CD4-positive, alpha-beta T cell treated with Interferon alpha-2 for 1 hour (primary cell): ENCODE results near the gene PIGN.
A peak's percentile ranks its signal among the peaks of the same experiment; 100 is the strongest.
"Not testable (repeated sequence)": the region's sequence is repeated elsewhere in the genome, so short reads cannot be mapped to it uniquely, and the experiment has no call there.

Source experiments
- DNase-seq, 2 donors: peaks; one replicate each; pipeline ENCODE4 v3.0.0-alpha.2; 2020 to 2022

Gene PIGN

DNA sequence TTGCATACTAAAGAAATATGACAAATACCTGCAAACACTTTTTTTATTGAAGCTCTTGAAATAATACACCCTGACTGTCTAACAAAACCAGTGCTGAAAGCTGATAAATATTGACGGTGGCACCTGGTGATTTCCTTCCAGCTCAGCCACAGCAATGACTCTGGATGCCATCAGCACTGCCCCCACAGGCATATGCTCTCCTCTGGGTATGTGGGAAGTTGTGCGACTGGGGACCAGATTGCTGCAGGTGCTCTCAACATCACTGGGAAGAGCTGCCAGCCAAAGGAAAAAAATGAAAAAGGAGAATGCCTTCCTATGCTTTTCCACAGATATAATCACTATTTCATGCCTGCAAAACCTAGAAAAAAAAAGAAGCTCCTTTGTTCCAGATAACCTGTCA, 141.5 kb downstream of the PIGN start:
- no peak for DNase-seq

DNA sequence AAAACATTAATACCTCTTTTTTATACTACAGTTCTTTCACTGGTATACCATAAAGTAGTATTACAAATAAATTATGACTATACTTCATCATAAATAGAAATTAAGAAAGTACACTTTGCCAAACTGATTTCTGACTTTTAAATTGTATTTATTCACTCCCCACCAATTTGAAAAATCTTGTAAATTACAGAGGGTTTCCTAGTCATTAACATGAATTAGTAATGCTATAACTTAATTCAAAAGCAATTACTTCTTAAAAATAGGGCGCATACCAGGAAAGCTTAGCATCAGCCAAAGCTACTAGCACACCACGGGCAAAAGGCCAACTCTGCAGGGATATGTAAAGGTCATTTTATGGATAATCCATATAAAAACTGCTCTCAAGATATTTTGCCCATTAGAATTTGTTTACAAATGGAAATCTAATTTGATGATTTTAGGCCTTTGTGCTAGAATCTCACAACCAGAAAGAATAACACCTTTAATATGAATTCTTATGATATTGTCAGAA, 142.3 kb downstream of the PIGN start:
- DNase-seq: no peak

DNA sequence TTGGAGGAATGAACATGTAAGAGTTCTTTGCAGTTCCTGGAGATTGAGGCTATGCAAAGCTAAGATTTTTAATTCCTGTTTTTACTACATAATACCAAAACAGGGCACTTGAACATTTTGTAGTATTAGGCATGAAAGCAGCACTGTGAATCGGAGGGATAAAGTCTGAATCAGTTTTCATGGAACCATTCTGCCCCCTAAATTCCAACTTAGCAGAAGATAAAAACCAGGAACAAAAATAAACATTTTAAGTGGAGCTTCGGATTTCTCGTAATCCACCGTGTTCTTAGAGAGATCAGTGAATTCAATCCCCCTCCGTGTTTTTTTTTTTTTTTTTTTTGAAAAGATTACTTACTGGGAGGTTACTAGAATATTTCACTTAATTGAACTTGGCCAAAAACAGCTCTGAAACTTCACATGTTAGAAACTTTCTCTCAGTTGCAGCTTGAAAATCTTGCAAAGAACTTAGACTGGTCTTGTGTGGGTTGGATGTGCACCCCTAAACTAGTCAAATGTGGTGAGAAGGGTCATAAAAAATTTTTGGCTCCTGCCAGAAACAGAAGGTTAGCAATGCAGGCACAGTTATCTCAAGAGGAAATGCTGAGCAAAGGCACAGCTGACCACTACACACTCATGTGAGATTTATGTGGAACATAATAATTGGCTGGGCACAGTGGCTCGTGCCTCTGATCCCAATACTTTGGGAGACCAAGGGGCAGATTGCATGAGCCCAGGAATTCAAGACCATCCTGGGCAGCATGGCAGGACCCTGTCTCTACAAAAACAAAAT, 148.7 kb downstream of the PIGN start:
- no peak for DNase-seq

DNA sequence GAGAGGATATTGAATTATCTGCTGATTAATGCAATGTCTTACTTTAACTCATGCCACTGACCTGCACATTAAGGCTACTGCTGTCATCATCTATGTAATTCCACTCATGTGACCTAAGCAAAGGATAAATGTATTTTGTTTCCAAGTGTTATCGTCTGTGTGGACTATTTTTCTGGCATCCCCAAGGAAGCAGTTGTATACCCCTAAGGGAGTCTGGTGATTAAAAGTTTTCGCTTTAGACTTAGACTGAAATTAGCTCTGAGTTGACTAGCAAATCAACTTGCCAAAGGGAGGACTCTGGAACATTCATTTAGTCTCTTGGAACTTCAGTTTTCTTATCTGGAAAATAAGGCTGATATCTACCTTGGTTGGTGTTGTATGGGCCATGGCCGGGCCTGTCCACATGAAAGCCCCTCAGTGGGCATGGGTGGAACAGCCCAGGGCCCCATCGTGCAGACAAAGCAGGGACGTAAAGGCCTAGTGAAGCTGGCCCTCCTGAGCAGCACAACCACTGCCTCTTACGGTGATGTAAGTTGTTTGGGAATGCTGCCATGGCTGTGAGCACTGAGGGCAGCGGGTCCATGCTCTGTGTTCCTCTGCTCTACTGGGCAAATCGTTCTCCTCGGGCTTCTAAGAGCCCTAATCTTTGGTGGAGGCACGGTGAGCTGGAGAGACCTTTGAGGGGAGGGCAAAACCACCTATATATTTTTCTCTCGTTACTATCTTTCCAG, 149.7 kb downstream of the PIGN start:
- no peak for DNase-seq

DNA sequence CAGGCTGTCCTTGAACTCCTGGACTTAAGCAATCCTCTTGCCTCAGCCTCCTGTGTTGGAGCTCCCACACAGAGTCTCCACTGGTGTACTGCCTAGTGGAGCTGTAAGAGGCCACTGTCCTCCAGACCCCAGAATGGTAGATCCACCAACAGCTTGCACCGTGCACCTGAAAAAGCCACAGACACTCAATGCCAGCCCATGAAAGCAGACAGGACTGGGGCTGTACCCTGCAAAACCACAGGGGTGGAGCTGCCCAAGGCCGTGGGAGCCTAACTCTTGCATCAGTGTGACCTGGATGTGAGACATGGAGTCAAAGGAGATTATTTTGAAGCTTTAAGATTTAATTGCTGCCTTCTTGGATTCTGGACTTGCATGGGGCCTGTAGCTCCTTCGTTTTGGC, 152.6 kb downstream of the PIGN start:
- DNase-seq: not testable (repeated sequence)

DNA sequence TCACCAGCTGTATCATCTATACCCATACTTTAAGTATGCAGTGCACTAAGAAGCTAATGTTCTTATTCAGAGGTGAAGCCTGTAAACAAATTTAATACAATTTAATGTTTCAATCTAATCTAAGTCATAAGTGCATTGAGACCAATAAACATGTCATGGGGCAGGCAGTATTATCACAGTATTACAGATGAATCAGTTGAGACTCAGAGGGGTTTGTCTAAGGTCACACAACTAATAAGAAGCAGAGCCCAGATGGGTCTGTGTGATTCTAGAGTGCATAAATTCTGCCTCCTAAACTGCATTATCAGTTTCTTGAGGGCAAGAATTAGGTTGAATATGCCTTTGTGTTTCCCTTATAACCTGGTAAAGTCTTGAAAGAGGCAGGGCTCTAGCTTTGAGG, 153.1 kb downstream of the PIGN start:
- no peak for DNase-seq

DNA sequence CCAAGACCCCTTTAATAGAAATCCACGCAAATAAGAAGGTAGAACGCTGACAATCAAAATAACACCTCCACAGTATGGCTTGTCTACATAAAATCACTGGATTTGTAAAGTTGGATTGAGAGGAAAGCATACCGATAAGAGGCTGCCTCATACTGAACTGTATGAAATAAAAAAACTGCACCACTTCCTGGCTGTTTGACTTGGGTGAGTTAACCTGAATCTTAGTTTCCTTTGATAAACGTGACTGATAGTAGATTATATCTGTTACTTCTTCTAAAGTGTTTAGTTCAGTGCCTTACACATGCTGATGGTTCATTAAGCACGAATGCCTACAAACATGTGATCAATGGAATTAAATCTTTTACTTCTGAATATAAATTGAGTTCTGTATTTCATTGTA, 153.6 kb downstream of the PIGN start:
- peak in 1 of 2 donors; percentile 20 for DNase-seq

DNA sequence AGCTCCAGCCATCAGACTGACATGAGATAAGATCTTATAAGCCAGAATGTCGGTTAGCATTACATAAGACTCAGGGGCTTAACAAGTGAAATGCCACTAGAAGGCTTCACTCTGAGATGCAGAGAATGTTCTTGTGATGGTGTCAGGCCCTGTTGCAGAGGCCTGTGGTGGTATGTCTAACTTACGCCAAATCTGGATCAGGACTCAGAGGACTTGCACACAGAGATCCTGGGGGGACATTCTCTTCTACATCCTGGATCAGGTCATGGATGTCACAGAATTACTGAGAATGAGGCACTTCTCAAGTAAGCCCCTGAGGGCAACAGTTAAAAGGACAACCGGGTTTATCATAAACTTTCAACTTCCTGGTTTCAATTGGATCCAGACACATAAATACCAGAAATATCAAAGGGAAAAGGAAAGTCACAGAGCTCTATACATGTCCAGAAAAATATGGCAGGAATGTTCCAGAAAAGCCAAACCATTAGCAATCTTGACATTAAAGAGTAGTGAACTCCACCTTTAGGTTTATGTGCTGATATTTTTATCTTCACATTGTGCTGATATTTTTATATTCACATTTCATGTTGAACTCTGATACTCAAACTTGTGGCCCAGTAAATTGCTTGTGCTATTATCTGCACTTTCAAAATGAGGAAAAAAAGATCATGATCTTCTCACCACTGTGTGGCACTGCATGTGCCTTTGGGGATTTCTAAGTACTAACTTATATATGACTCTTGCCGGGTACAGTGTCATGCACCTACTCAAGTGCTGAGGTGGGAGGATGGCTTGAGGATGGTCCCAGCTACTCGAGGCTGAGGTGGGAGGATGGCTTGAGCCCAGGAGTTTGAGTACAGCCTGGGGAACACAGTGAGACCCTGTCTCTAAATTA, 156.5 kb downstream of the PIGN start:
- DNase-seq: no peak

DNA sequence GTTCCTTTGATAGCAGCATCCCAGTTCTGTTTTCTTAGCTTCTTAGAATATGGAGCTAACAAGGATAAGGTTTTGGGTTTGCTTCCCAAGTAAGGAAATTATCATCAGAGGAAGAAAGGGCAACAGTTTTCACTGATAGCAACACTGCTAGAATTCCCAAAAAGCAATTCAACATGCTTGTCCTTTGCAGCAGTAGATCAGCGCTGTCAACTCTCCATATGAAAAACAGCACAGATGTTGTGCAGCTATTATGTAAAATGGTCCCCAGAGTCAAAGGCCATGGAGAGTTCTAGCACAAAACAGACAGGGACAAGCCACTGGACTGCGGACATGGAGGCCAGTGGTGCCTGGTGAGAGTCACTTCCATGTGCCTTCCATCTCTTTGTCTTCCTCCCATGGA, 158.1 kb downstream of the PIGN start:
- no peak for DNase-seq

DNA sequence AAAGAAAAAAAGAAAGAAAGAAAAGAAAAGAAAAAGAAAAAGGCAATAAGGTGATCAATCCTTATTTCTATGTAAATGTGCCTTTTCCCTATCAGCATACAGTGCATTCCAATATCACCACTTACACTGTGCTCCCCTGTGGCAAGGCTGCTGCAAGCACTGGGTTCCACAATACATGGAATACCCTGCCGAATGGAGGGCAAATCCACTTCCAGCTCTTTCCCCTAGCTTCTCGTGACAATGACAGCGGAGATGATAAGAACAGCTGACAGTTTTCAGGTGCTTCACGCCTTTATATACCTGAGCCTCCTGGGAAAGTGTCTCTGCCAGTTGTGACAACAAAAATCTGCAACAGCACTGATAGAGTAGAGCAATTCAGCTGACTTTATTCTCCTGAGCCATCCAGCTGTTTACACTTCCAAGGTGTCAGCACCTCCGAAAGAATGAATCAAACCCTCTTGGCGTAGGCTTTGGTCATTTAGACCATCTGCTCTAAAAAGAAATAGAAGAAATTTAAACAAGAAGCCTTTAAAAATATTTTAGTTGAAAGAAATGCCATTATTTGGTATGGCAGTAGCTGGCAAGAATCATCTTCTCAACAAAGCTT, 158.8 kb downstream of the PIGN start:
- no peak for DNase-seq

DNA sequence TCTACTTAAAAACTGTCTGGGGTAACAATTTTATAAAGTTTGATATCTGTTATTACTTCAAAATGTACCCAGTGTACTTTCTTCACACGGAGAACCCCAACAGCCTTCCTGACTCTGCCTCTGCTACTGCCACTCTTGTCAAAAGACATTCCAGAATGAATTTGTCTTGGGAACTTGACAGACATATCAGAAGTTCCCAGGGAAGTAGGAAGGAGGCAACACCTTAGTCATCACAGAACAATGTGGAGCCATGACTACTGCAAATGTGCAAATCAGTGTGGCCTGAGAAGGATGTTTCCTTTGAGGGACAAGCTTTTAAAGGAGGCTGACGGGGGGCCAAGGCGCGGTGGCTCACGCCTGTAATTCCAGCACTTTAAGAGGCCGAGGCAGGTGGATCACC, 160.3 kb downstream of the PIGN start:
- no peak for DNase-seq

DNA sequence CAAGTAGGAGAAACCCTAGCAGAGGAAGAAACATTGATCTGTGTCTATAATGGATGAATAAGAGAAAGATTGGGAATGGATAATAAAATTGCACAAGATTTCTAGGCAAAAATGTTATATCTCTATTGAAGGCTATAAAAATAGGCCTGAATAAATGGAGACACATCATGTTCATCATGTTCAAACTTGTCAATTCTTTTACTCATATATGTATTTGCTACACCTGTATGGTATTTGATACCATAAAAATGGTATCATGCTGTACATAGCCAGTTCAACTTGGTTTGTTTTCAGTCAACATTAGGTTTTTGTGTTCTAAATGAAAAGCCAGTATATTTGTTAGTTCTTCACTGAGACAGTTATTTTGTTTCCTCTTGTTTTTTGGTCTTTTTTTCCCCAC, 161.9 kb downstream of the PIGN start:
- DNase-seq: no peak

DNA sequence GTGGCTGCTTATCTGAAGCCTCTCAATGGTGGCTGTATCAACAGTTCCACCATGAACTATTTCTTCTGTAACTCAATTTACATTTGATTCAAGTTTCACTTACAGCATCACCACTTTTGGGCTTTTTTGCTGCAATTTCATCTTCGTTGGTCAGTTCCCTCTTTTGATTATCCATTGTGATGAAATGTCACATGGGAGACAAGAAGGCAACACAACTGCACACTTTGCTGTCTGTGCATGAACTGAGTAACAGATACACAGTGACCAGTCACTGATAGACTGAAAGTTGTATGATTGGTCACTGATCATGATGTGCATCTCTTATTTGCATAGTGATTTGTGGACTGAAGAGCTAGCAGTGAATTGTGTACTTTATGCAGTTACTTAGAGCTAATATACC, 163.3 kb downstream of the PIGN start:
- no peak for DNase-seq

DNA sequence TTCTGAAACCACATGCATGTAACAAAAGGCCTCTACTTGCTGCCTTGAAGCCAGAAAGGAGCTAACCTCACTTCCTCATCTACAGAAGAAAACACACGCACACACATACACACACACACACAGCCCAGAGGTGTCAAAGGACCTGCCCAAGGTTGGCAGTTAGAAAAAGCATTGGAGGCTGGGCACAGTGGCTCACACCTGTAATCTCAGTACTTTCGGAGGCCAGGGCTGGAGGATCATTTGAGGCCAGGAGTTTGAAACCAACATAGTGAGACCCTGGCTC, 168.2 kb downstream of the PIGN start:
- no peak for DNase-seq

DNA sequence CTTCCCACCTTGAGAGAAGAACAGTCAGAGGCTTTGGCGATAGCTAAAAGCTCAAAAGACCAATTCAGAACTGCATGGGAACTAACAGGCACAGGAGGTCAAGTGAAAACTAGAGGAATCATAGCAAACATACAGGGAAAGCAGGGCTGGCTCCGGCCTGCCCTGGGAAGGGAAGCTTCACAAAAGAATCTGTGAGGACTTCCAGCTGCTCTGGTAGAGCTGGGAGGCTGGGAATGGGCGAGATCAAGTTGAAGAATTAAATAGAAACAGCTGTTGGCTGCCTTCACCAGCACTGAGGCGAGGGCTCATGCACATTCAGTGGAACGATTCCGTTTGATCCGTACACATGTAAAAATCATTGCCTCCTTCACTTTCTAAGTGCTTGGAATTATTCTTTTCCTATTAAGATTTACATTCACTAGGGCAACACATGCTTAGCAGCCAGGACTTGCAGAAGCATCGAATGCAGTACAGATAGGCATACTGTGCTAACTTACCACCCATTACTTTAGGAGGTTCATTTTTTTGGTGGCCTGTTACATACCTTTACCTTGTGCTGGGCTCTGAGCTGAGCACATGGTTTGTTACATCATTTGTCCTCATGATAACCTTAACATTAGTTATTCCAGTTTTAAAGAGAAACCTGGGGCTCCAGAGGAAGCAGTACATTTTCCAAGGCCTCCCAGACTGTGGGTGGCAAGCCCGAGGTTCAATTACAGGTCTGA, 168.7 kb downstream of the PIGN start:
- DNase-seq: no peak

DNA sequence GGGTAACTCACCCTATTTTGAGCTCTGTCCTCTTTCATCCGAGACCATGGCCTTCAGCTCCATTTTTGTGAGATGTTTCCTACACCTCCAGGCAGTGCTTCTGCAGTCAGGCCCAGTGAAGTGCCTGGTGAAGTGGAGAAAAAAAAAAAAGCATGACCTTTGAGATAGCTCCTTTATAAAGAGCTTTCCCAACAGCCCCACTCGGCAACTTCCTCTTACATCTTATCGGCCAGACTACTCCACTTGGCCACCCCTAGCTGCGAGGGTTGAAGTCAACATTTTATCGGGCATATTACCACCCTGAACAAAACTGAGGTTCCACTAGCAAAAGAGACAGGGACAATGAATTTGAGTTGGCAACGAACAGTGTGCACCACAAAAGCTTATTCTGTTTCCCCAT, 169.2 kb downstream of the PIGN start:
- DNase-seq: no peak

DNA sequence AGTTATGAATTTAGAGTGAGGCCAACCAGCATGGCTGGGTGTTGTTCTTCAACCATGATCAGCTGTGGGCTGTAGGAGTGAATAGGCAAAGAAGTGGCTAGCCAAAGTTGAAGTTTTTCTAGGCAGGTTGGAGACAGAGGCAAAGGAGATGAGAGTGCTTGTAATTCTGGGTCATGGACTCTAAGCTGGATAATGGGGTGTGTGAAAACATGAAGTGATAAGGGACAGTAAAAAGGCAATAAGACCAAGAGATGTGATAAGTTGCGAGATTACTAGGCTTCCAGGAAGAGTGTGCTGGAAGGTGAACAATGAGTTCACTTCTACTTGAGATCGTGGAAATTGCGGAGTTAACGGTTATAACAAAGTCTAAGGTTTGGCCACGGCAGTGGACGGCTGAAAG, 175.4 kb downstream of the PIGN start:
- no peak for DNase-seq

DNA sequence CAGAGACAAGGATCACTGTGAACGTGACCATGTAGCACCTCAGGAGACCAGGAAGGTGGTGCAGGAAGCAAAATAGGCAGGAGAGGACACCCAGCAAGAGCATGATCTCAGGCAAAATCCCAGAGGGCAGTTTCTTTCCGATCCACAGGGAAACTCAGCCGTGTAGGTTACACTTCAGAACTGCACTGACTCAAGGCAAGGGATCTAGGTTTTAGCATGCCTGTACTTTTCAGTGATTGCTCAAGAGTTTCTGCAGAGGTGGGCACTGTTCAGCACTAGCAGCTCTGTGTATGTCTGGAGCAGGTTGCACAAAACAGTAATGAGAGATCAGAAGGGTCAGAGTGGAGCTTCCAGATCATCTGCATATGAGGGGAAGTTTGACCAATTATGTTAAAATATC, 177.3 kb downstream of the PIGN start:
- no peak for DNase-seq

DNA sequence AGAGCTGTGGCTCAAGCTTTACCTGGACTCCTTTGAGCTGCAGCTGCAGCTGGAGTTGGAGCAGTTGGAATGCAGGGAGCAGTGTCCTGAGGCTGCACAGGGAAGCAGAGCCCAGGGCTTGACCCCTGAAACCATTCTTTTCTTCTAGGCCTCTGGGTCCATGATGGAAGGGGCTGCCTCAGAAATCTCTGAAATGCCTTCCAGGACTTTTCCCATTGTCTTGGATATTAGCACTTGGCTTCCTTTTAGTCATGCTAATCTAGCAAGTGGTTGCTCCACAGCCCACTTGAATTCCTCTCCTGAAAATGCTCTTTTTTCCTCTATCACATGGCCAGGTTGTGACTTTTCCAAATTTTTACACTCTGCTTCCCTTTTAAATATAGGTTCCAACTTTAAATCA, 185.5 kb downstream of the PIGN start:
- no peak for DNase-seq

DNA sequence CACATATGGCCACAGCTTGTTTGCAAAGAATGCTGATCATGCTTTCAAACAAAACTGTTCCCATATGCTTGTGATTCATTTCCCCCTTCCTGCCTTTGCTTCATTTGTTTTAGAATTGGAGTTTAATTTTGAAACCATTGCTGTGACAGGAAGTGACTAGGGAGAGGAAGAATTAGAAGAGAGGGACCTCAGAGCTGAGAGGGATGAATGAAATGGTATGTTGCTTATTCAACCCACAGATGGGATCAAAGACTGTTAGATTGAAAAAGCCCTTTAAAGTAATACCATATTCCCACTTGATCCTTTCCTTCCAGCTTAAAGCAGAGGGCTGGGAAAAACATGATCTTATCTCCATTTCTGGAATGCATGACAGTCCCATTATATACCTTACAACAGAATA, 187.9 kb downstream of the PIGN start:
- no peak for DNase-seq

DNA sequence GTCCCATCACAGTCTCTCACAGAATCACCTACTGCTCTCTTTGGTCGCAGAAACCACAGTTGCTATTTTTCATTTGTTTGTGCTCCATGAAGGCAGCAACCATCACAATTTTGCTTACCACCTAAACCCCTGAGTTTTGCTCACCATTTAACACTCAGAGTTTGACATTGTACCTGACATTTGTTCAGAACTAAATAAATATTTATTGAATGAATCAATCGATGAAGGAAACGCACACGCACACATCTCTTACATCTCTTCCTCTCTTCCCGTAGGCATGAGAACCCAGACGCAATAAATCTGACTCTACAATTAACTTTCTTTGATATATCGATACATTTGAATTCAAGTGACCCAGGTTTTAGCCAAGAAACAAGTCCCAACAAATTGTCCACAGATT, 188.5 kb downstream of the PIGN start:
- no peak for DNase-seq

DNA sequence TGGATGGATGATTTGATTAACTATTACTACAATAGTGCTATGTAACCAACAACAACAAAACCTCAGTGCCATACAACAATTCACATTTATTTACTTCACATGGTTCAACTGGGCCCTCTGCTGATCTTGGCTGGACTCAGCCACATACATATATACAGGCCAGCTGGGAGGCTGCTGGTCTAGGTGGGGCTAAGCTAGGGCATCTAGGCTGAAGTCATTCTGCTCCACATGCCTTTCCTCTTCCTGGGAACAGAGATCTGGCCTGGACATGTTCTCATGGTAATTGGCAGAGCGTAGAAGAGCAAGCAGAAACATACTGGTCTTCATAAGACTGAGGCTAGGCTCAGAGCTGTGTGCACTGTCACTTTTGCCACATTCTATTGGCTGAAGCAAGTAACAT, 191.2 kb downstream of the PIGN start:
- DNase-seq: no peak

DNA sequence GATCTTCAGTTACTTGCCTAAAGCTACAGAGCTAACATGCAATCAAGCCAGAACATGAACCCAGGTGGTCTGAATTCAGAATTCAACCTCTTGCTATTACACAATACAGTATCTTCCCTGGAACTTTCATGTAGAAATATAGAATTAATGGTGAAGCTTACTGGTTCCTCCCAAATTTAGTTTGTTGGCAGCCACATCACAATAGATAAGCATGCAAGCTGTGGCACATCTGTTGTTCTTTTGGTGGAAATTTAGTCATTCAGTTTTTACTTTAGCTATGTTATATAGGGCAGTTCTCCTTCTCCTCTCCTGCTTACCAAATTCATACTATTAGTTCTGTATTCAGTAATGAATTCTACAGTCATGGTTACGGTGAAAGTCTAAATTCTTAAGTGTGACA, 193.0 kb downstream of the PIGN start:
- no peak for DNase-seq
